ENCODE results near the gene DIPK1A.

Gene DIPK1A

DNA sequence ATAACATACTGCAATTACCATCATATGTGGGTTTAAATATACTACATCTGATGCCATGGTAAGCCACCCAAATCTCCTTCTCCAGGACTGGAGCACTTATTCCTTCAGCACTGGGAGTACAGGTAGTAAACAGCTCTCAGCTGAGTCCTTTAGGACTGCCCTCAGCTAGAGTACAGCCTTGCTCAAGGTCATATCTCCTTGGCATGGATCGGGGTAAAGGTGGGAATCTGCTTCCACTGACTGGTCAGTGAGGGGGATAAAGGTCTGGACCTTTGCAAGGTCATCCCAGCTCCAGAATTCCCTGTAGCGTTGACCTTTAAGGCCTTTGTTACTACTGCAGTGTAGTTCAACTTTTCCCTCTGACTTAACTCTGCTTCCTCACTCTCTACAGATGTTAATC, 90.7 kb downstream of the DIPK1A start:
- DNase-seq: no peak

DNA sequence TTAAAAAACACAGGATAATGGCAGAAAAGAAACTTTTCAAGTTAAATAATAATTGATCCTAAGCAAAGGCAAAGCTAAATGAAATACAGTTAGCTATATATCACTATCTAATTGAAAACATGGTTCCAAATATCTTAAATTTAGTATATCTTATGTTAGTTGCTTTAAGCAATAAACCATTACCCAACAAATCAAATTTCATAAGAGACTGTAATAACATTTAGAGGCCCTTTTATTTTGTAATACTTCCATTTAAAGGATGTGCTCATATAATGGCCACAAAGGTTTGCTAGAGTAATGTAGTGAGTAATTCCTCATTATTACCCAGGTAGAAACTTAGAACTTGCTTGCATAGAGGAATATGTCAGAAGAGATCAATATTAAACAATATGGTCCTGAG, 97.1 kb downstream of the DIPK1A start:
- no peak for DNase-seq

DNA sequence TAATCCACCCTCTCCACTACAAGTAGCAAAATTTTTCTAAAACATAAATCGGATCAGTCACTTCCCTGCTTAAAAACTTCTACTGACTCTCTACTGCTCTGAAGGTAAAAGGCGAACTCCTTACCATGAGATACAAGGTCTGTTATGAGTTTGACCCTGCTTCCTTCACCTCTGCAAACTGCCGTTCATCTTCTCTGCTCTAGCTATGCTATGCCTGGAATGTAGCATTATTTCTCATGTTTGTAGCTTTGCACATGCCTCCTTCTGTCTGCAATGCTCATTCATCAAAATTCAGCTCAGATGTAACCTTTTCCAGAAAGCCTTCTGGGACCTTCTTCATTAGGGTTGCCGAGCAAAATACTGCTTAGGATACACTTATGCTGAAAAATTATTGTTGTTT, 98.7 kb downstream of the DIPK1A start:
- no peak for DNase-seq

DNA sequence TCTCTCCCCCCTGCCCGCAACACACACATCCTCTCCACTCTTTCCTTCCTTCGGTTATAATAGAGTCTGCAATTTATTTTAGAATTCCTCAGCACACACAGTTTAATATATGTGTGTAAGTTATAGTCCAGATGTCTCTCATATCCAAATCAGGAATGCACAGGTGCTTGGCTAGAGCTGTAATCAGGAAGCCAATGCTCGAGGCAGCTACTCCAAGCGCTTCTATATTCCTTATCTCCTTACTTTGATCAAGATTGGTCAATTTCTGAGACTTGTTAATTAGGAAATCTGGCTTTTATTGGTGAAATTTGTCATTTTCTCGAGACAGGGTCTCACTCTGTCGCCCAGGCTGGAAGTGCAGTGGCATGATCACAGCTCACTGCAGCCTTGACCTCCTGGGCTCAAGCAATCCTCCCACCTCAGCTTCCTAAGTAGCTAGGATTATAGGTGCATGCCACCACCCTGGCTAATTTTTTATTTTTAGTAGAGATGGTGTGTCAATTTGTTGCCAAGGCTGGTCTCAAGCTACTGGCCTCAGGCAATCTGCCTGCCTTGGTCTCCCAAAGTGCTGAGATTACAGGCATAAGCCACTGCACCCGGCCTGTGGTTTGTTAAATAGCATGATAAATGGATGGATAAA, 101.7 kb downstream of the DIPK1A start:
- no peak for DNase-seq

DNA sequence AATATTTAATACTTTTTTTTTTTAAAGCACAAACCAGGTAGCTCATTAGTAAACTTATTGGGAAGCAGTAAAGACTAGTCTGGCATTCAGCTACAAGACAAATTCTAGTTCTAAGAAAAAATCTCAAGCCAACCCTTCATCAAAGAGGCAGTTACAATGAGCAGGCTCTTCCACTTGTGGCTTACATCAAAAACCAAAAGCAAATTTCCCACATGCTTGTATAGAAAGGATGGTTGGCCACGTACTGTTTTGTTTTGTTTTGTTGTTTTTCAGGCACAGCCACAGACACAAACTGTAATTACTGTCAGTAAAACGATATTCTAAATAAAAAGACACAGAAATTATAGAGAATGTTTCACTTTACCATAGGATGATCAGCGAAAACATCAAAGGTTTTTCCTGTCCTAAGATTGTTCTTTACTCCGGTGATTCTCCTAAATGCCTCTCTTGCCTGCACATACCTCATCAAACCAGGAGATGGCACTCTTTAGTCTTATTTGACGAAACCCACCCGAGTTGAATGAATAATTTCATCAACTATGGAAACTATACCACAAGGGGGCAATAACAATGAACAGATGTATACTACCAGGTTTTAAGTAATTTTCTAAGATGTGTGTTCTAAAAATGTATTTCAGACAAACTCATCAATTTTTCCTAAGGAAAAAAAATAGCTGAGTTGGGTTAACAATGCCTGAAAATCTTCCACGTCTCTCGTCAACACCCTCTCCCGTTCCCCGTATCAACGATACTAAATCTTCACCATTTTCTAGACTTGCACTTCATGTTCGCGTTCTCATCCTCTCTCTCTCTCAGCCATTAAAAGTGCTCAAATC, 102.5 kb downstream of the DIPK1A start:
- DNase-seq: no peak

DNA sequence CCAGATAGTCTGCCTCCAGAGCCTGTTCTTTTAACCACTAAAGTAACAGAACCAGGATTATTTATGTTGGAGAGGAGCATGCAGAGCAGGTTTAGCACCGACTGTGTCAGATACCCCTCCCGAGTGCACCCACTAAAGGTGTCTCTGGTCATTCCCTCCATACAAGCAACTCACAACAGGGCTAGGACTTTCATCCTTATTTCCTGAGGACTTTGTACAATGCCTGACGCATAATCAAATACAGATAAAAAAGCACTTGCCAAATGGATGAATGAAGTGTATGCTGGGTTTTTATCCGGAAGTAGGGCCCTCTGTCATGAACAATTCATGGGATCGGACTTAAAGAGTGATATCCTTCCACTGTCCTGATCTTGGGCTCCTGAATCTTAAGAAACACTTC, 103.4 kb downstream of the DIPK1A start:
- no peak for DNase-seq

DNA sequence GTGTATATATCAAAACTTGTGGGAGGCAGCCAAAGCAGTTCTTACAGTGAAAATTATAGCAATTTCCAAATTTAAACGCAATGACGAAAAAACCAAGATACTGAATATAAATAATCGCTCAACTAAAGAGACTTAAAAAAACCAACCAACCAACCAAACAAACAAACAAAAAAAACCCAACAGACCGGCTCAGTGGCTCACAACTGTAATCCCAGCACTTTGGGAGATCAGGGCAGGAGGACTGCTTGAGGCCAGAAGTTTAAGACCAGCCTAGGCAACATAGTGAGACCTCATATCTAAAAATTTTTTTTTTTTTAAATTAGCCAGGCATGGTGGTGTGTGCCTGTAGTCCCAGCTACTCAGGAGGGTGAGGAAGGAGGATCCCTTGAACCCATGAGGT, 106.0 kb downstream of the DIPK1A start:
- no peak for DNase-seq

DNA sequence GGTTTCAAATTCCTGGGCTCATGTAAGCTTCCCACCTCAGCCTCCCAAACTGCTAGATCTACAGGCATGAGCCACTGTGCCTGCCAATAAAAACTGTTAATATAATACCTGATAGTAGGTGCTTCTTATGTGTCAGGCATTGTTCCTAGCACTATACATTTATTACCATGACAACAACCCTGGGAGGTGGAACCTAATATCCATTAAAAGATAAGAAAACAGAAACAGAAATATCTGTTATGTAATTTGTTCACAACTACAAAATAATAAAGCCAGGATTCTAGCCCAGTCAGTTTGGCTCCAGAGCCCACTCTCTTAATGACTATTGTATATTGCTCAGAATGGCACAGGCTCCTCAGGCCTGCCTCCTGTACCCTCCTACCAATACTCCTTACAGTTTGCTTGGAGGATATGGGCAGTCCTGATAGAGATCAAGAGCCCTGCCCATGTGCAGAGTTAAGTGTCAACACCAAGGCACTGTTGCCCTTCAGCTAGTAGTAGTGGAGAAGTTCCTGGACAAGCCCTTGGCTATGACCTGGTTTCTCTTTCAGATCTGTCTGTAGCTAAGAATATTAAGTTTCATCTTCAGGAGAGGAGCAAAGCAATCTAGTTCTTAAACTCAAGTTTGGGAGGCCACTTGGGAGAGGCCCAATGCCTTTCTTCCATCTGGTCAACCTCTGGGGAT, 107.0 kb downstream of the DIPK1A start:
- DNase-seq: no peak

DNA sequence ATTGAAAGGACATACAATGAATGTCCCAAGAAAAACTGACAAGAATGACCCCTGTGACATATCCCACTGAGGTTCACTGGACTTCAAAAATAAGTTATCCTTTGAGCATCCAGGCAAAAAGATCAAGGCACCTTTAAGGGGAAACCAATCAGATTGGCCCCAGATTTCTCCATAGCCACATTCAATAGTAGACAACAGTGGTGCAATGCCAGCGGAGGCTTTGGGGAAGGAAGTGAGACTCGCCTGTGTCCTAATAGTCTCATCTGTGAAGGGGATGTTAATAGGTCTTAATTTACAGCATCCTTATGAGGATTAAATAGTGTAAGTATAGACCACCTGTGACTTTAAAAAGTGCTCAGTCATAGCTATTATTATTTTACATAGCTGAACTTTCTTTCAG, 108.0 kb downstream of the DIPK1A start:
- no peak for DNase-seq

DNA sequence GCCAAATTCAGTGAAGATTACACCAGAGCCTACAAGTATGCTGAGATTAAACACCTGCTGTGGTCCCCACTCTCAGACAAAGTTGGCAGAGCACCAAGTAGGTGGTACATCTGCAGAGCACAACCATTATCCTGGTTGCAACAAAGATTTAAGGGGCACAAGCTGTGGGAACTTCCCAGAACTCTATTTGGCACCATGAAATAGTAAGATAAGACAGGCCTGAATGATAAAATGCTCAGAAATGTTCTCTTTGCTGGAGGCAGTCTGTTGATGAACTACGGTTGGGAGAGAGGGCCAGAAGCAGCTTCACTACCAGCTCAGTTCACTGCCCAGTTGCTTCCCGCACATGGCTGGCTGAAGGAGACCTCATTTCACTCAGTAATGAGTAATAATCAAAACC, 109.5 kb downstream of the DIPK1A start:
- DNase-seq: no peak

DNA sequence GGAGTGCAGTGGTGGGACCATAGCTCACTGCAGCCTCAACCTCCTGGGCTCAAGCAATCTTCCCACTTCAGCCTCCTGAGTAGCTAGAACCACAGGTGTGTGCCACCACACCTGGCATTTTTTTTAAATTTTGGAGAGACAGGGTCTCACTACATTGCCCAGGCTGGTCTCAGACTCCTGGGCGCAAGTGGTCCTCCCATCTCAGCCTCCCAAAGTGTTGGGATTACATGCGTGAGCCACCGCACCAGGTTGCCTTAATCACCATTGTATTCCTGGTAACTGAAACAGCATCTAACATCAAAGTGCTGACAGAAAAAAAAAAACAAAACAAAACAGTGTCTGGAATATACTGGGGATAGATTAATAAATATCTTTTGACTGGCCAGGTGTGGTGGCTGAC, 111.2 kb downstream of the DIPK1A start:
- no peak for DNase-seq

DNA sequence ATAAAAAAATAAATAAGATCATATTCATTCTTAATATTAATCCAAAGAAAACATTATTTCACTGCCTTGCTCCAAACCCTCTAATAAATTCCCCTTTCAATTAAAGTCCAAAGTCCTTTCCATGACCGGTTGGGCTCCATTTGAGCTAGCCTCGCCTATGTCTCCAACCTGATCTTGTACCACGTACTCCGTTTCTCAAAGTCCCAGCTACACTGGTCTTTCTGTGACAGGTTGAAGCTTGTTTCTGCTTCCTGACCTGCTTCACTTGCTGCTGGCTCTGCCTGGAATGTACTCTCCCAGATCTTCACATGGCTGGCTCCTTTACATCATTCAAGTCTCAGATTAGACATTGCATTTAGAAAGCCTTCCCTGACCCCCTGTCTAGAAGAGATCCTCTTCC, 113.1 kb downstream of the DIPK1A start:
- no peak for DNase-seq

DNA sequence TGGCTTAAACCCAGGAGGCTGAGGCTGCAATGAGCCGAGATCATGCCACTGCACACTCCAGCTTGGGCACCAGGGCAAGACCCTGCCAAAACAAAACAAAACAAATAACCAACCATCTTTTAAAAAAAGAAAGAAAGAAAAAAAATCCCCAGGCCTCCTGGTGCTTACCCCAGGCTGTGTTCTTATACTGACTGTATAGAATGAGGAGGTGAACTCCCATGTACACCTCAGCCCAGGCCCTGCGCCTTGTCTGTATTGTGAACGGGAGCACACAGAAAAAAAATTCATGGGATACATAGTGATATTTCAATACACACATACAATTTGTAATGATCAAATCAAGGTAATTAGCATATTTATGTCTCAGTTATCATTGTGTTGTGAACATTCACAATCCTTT, 115.4 kb downstream of the DIPK1A start:
- no peak for DNase-seq

DNA sequence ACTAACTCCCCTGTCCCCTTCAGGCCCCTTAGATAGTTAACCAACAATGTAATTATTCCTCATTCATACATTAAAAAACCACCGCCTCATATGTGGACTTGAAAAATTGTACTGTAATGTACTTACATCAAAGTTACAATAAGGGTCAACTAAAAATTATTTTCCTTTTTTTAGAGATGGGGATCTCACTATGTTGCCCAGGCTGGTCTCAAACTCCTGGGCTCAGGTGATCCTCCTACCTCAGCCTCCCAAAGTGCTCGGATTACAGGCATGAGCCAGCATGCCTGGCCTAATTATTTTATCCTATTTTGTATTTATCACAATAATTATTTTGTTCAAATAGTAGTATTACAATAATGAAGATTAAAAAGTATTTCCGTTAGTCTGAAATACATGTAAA, 116.8 kb downstream of the DIPK1A start:
- DNase-seq: no peak

DNA sequence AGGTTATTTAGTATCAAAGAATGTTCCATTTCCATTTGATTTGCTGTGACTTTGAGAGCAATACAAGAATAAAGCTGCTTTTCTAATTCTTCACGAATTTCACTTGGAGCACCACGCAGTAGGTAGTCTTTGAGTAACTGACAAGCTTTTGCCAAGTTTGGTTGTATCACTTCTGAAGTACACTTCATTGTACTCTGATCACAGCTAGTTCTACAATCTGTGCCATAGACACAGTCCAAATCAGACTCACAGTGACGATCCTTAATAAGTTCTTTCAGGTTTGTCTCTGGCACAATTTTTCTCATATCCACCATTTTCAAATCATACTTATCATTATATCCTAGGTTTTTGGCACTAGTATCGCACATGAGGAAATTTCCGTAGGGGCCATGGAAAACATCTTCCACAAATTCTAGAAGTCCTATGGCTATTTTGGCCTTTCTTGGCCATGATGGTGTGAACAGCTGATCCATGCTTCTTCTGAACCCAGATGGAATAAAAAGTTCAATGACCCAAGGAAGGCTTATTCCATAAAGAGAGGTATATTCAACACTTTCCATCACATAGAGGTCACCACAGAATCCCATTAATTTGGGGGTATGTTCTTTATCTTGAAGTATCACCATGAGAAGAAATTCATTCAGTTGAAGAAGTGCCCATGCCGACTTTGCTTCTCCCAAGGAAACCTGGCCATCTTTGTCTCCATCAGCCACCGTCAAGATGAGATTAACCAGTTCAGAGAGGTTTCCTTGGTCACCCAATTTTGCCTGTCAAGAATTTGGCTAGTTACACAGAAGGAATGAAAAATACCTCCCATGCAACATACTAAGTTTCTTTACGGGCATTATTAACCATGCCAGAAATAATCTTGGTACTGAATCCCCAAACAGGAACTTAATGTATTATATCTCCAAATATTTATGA, 117.6 kb downstream of the DIPK1A start:
- DNase-seq: peak; percentile 12

DNA sequence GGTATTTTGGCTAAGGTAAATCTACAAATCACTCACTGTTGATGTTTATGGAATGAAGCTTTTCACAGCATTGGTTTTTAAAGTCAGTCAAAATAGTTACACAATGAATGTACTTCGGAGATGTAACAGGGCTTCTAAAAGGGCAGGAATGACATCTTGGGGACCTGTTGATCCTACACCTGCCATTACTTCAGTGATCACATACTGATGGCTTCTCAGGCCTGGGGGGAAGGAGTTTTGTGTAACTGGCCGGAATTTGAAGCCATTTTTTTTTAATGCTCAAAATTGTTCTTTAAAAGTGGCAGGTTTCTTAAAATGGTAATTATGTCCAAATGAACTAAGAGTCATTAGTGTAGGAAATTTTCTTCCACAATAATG, 118.2 kb downstream of the DIPK1A start:
- peak; percentile 39 for DNase-seq

DNA sequence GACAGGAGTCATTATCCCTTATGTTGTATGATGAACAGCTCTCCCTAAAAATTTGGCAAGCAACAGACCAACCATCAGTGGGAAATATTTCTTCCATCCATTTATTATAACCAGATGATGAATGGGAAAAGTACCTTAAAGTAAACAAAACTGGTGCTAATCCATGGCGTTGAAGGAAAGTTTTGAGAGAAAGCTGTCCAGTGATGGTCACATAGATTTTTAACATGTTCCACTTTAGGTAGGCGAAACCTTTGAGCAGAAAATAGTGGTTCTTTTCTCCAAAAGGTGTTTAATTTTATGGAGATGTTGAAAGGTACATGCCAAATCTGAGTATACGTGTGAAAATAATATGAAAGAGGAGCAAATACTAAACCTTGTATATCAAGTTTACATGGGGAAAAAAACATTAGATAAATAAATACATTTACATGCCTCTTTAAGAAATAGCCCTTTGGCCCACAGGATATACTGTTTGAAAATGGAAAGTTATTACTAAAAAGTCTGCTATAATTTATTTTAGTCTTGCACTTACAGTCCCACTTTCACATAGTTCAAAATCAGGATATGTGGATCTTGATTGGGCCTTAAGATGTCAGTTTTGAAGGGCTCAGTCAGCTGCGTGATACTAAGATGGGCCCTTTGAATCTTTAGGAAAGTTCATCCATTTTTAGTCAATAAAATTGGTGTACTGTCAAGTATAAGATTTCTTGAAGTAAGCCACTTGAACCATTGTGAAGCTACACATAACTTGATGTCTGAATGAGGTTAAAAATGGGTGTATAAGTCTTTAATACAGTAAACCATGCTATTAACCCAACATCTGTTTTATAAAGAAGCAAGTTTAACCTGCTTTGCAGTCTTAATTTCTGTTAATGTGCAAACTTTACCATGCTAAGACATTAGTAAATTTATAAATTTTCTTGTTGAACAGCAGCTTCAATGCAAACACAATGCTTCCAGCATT, 118.9 kb downstream of the DIPK1A start:
- DNase-seq: peak; percentile 3

DNA sequence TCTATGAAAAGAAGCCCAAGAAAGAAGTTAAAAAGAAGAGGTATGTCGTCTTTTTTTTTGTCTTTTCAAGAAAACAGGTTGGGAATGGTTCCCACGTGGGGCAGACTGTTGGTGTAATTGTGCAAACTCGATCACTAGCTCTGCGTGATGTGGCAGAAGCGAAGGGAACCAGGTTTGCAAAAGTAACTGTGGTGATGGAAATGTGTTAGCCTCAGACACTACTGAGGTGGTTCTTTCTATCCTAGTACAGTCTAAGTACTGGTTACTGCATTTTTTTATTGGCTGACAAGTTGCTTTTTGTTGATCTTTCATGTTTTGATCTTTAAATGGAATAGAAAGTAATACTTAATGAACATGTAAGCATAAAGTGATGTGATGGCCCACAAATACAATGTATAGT, 120.7 kb downstream of the DIPK1A start:
- peak; percentile 47 for DNase-seq

DNA sequence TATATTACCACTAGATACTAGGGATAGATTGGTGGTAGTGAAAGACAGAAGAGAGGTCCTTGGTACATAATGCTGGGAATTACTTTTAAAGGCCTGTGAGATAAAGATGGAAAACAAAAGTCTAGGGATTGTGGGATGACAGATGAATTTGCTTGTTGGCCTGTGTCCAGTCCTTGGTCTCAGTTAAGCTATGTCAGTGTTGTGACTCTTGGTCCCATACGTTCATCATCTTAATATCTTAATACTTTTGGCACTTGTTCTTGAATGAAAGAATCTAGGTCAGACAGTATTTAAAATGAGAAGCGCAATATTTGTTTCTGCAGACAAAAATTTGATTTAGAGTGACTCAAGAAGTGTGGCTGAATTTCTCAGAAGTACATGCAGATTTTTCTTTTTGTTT, 121.8 kb downstream of the DIPK1A start:
- DNase-seq: no peak

DNA sequence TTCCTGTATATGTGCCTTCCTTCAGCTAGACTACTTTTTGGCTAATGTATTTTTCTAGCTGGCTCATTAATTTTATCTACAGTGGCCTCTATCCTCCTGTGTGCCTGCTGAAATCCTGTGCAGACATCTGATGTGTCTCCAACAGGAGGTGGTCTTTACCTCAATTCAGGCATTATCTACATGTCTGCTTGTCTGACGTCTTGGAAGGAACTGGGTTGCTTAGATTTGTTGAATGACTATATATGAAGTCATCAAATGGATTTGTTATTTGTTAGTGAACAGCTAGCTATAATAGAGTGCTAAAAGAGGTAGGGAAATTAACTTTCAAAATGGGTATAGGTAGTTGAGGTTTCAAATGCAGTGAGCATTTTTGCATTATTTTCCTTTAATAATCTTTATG, 122.7 kb downstream of the DIPK1A start:
- DNase-seq: peak; percentile 12

DNA sequence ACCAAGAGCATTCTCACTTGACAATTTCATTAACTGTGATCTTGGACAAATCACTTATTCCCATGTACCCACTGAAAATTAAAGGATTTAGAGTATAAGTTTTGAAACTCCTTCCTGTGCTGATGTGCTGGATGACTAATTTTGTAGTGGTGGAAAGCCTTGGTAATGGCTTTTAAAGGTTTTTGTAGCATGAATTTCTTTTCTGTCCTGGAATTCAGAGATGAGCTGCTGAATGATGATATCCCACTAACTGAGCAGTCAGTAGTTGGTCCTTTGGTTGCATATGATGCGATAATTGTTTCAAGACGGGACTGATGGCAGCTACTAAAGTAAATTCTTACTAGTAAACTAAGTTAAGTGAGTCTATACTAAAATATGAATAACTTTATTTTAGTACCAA, 124.2 kb downstream of the DIPK1A start:
- DNase-seq: no peak

DNA sequence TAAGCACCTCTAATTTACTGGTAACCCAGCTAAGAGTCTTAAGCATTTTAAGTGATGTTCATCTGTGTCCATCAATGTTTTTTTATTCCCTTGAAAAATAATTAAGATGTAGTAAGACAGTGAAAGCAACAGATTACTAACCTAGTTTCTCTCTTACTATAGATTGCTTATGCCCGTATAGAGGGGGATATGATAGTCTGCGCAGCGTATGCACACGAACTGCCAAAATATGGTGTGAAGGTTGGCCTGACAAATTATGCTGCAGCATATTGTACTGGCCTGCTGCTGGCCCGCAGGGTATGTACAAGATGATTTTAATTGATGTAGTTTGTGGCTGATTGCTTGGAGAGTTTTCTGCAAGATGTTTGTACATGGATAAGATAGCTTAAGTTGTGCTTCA, 126.6 kb downstream of the DIPK1A start:
- DNase-seq: no peak
